HepG2 (cell line): Measurements from ENCODE around the gene MYLK. TPM values are rescaled to one million over a fixed set of nuclear protein-coding genes. Genes with fewer than 3 reads are reported as not detected.

Experiments
- ATAC-seq: fragments of 200-7000 bp; cut with Tn5 transposase; 3 replicates; pipeline ENCODE4 v1.9.1; 2020; ENCODE audit warnings: mild to moderate bottlenecking, moderate library complexity
- BruUV-seq: library from RNA; stranded (reverse); fragments of 400-500 nt; replicated peaks from 2 replicates; lab custom pipeline; 2021; lab: Mats Ljungman, UMichigan
- CTCF ChIA-PET: fragments of 300-600 bp; formaldehyde crosslinking; extraction: SDS; loops from one replicate; lab custom pipeline; 2021; ENCODE audit warnings: low total read pairs, inconsistent platforms, low intra/inter-chr PET ratio; lab: Yijun Ruan, JAX
- POLR2A ChIA-PET: fragments of 350-600 bp; sonication (Branson Sonifier 250); formaldehyde crosslinking; loops from one replicate; lab custom pipeline; 2020; ENCODE audit warnings: antibody characterized with exemption, inconsistent platforms; lab: Yijun Ruan, JAX
- DNase-seq: peaks from one replicate; pipeline ENCODE4 v3.0.0-alpha.2; 2015; ENCODE audit warnings: low spot score
- FAIRE-seq: peaks from 3 replicates; lab custom pipeline; 2011; peaks lifted over from hg19 to GRCh38; lab: Jason Lieb, UNC
- H2AFZ ChIP-seq: one replicate; pipeline ENCODE4 v1.6.1; 2011; ENCODE audit warnings: low read length, inconsistent platforms
- H3K27ac ChIP-seq: fragments of 300-600 bp; 3 replicates; pipeline ENCODE4 v1.8.0; 2011; ENCODE audit warnings: mixed run types, mild to moderate bottlenecking, mixed read lengths, low read length, inconsistent platforms; ENCODE audit not compliant: insufficient read depth; ENCODE audit errors: extremely low read length
- H3K27me3 ChIP-seq, 2 experiments: fragments of 200-600 bp in 1 of 2; 2 replicates in 1 of 2; 3 replicates in 1 of 2; pipeline versions ENCODE4 v1.6.0 to v1.8.0; 2011; ENCODE audit warnings: low read length in 2 of 2, mild to moderate bottlenecking in 2 of 2, moderate library complexity in 2 of 2, inconsistent platforms in 1 of 2; ENCODE audit not compliant: insufficient read depth in 2 of 2, control insufficient read depth in 1 of 2
- H3K36me3 ChIP-seq, 2 experiments: fragments of 200-600 bp in 1 of 2; replicated peaks in 1 of 2; 2 replicates in 1 of 2; 3 replicates in 1 of 2; pipeline versions ENCODE4 v1.5.1 to v1.8.0; 2011; ENCODE audit warnings: low read length in 2 of 2, inconsistent platforms in 1 of 2; ENCODE audit not compliant: insufficient read depth in 2 of 2, control insufficient read depth in 1 of 2
- H3K4me1 ChIP-seq: 2 replicates; pipeline ENCODE4 v1.5.1; 2012; ENCODE audit warnings: low read length, inconsistent platforms; ENCODE audit not compliant: insufficient read depth
- H3K4me2 ChIP-seq: 2 replicates; pipeline ENCODE4 v1.6.0; 2011; ENCODE audit warnings: low read depth, low read length, inconsistent platforms
- H3K4me3 ChIP-seq, 3 experiments: fragments of 200-600 bp in 1 of 3; sonication (generic), shearing (Covaris generic) in 1 of 3; replicated peaks in 1 of 3; 2 replicates each; pipeline ENCODE4 v1.5.1; 2011 to 2016; ENCODE audit warnings: low read length in 3 of 3, inconsistent platforms in 2 of 3, low read depth in 2 of 3, mild to moderate bottlenecking in 2 of 3, control low read depth in 1 of 3, mixed read lengths in 1 of 3; ENCODE audit not compliant: insufficient read depth in 1 of 3
- H3K79me2 ChIP-seq: one replicate; pipeline ENCODE4 v1.6.1; 2011; ENCODE audit warnings: low read length, inconsistent platforms; ENCODE audit not compliant: insufficient read depth
- H3K9ac ChIP-seq: 2 replicates; pipeline ENCODE4 v1.6.0; 2011; ENCODE audit warnings: mild to moderate bottlenecking, low read depth, low read length, inconsistent platforms; ENCODE audit not compliant: insufficient read depth
- H3K9me3 ChIP-seq: 2 replicates; pipeline ENCODE4 v1.5.1; 2012; ENCODE audit warnings: mild to moderate bottlenecking, low read length
- H4K20me1 ChIP-seq: 2 replicates; pipeline ENCODE4 v1.6.0; 2011; ENCODE audit warnings: inconsistent platforms, mild to moderate bottlenecking, low read length, moderate library complexity; ENCODE audit not compliant: insufficient read depth
- BRD4 ChIP-seq: sonication (generic); formaldehyde crosslinking; IDR thresholded peaks from 2 replicates; pipeline ENCODE4 v1.4.0; 2020; ENCODE audit warnings: missing genetic modification reagents
- FOXK1 ChIP-seq: sonication (generic); formaldehyde crosslinking; IDR thresholded peaks from 2 replicates; pipeline ENCODE4 v1.4.0; 2020; ENCODE audit warnings: low read depth, missing genetic modification reagents, borderline replicate concordance
- MAFK ChIP-seq, 2 experiments: IDR thresholded peaks in 1 of 2; conservative IDR thresholded peaks in 1 of 2; 2 replicates each; pipeline ENCODE4 v1.6.1; 2011; ENCODE audit warnings: improper control_type of control experiment in 2 of 2, low read length in 2 of 2
- WGBS: methylation state at CpG from one replicate; pipeline ENCODE4 v1.1.6; 2017; ENCODE audit warnings: low lambda C conversion rate; 5-methylcytosine and 5-hydroxymethylcytosine counted together
- in situ Hi-C: cut with HindIII; loops from 2 replicates; pipeline ENCODE4 v1.10.0; 2017; ENCODE audit warnings: low pct_unique_long_range_greater_than_20kb; ENCODE audit not compliant: extremely low pct_ligation_motif_present
- intact Hi-C: fragments of 100-400 bp; cut with micrococcal nuclease; formaldehyde crosslinking; loops from one replicate; pipeline ENCODE4 v1.10.0; 2022; ENCODE audit not compliant: unreplicated experiment
- polyA plus RNA-seq, 8 experiments: library from polyadenylated mRNA; depleted of rRNA in 3 of 8; stranded (reverse) in 7 of 8; unstranded in 1 of 8; fragments of >200 nt; fragmentation: Illumina TruSeq in 4 of 8; extraction: Trizol in 4 of 8; gene quantifications; 2 replicates each; pipeline versions ENCODE4 v1.2.1 to v1.2.3, GENCODE V29; 2011 to 2016; ENCODE audit warnings: low read depth in 4 of 8, missing spikeins in 1 of 8, mixed read lengths in 1 of 8; ENCODE audit not compliant: insufficient read depth in 1 of 8
- total RNA-seq, 5 experiments: library from RNA; depleted of rRNA; stranded (reverse); fragments of >200 nt; fragmentation: Illumina TruSeq; extraction: Trizol; gene quantifications; 2 replicates each; pipeline ENCODE4 v1.2.3, GENCODE V29; 2016; ENCODE audit warnings: low read depth in 1 of 5
- TF ChIP-seq, protein P1 (sequence below): IDR thresholded peaks from 2 replicates; pipeline ENCODE4 v1.6.1; 2016; ENCODE audit warnings: low read depth, borderline replicate concordance
- TF ChIP-seq, protein P2 (sequence below): sonication (generic); formaldehyde crosslinking; IDR thresholded peaks from 2 replicates; pipeline ENCODE4 v1.5.1; 2020; ENCODE audit warnings: mild to moderate bottlenecking, moderate library complexity, missing genetic modification reagents

MYLK gene
- total and polyA plus RNA-seq, 2 of the 13 experiments (the other 11 are each of a cell fraction or from before 2014, with no cell fraction given) = 10.6 to 34.9 TPM

DNA sequence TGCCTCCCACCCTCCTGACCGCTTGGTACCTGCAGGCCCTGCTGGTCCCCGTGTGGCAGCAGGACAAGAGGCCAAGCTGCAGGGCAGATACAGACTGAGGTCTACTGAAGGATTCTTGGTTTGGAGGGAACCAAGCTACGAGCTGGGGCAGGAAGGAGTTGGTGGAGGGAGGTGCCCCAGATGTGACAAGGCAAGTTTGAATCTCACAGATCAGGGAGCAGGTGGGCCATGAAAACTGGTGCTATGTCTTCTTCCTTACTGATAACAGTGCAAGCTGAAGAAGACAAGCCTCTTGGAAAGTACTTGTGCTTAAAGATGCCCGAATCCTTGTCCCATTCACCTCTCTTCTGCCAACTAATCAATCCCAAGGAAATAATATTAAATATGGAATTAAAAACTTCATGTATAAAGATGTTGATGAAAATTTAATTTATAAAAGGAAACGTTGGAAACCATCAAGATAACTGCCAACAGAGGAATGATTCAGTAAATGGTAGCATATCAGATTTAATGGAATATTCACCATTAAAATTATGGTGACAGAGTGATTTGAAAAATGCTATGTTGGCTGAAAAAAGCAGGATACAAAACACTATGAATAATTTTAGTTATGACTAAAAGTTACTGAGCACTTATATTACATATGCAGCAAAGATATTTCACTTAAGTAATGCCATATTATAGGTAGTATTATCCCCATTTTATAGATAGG, 107.9 kb downstream of the MYLK start:
- in situ Hi-C loops = no loop called here
- Histone ChIP-seq H3K27ac (no peak overlapping the region), H3K4me2 (no peak overlapping the region), H3K4me1 (peaks cover 35% of the 10 kb centered on the region), H3K9me3 (no peaks in the 10 kb centered on the region), H4K20me1 (no peaks in the 10 kb centered on the region), H3K9ac (no peak overlapping the region), H2AFZ (no peak overlapping the region), H3K79me2 (peaks cover 21% of the 10 kb centered on the region), H3K36me3 (no peaks in the 10 kb centered on the region; a peak in 3 of 5 replicates), H3K4me3 (no peak overlapping the region), H3K27me3 (no peaks in the 10 kb centered on the region)
- intact Hi-C loops = no loop called here
- no peak for FAIRE-seq
- WGBS = 96% methylated on average over 5 of the region's 5 CpGs
- BruUV-seq = no TSS peak
- no peak for ATAC-seq
- ChIA-PET CTCF (no interaction called here), POLR2A (no interaction called here)
- no peak for DNase-seq
- TF ChIP-seq FOXK1 (no peak), BRD4 (CRISPR knock-in tag) (no peak), MAFK (conservative IDR thresholded peaks at IDR 0.05 in 1 of 2, IDR thresholded peaks at IDR 0.05 in 1 of 2; ENCODE audit: low read length in 2 of 2) (0 out of 4 replicates have a peak, but pooled peaks of 1 of the 2 experiments have one; percentile 7)
- TF ChIP-seq, protein P1, sequence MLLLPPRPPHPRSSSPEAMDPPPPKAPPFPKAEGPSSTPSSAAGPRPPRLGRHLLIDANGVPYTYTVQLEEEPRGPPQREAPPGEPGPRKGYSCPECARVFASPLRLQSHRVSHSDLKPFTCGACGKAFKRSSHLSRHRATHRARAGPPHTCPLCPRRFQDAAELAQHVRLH (CRISPR knock-in tag) = no peak
- TF ChIP-seq, protein P2, sequence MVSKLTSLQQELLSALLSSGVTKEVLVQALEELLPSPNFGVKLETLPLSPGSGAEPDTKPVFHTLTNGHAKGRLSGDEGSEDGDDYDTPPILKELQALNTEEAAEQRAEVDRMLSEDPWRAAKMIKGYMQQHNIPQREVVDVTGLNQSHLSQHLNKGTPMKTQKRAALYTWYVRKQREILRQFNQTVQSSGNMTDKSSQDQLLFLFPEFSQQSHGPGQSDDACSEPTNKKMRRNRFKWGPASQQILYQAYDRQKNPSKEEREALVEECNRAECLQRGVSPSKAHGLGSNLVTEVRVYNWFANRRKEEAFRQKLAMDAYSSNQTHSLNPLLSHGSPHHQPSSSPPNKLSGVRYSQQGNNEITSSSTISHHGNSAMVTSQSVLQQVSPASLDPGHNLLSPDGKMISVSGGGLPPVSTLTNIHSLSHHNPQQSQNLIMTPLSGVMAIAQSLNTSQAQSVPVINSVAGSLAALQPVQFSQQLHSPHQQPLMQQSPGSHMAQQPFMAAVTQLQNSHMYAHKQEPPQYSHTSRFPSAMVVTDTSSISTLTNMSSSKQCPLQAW (CRISPR knock-in tag) = no peak
